Mucosa of rectum (tissue), 2 donors: ENCODE data around the gene ANKDD1B.
A peak's percentile ranks its signal among the peaks of the same experiment; 100 is the strongest.

Experiments used
- H3K27ac ChIP-seq, 2 donors: one replicate each; pipeline ENCODE4 v1.7.0; 2013; ENCODE audit warnings: inconsistent platforms in 2 of 2, low read depth in 2 of 2, low read length in 2 of 2
- H3K27me3 ChIP-seq, 2 donors: one replicate each; pipeline ENCODE4 v1.7.0; 2013; ENCODE audit warnings: low read length in 2 of 2; ENCODE audit not compliant: control insufficient read depth in 2 of 2, insufficient read depth in 2 of 2
- H3K36me3 ChIP-seq, 2 donors: one replicate each; pipeline ENCODE4 v1.7.0; 2013; ENCODE audit warnings: low read length in 2 of 2; ENCODE audit not compliant: control insufficient read depth in 2 of 2, insufficient read depth in 2 of 2
- H3K4me1 ChIP-seq, 2 donors: one replicate each; pipeline ENCODE4 v1.7.0; 2013; ENCODE audit warnings: low read length in 2 of 2, mild to moderate bottlenecking in 1 of 2; ENCODE audit not compliant: control insufficient read depth in 2 of 2, insufficient read depth in 2 of 2
- H3K4me3 ChIP-seq, 2 donors: one replicate each; pipeline ENCODE4 v1.7.0; 2013; ENCODE audit warnings: low read length in 2 of 2
- H3K9ac ChIP-seq, 2 donors: one replicate each; pipeline ENCODE4 v1.7.0; 2013; ENCODE audit warnings: low read length in 2 of 2, low read depth in 1 of 2, mild to moderate bottlenecking in 1 of 2
- H3K9me3 ChIP-seq, 2 donors: one replicate each; pipeline ENCODE4 v1.7.0; 2013; ENCODE audit warnings: low read length in 2 of 2; ENCODE audit not compliant: control insufficient read depth in 2 of 2
- donor health status: healthy.
- donor health status: Normal muscosa, but diverticular disease.

Gene ANKDD1B

GRCh38 chr5:75717082-75717922 lies 106.0 kb downstream of the ANKDD1B start, which contains the start of gene POC5:
Gene POC5 (minus strand): TSS chr5:75717437. CDS start chr5:75712937, 4,500 bp downstream.
- Histone ChIP-seq H3K36me3 (peaks cover 2 to 5% of the 10 kb centered on the region in 2 donors), H3K4me3 (peak within 1 kb of the TSS; percentile 99), H3K4me1 (peaks cover 4 to 11% of the 10 kb centered on the region in 2 donors), H3K9me3 (no peaks in the 10 kb centered on the region), H3K9ac (peak within 1 kb of the TSS; percentile 81 to 91), H3K27ac (peak within 1 kb of the TSS; percentile 88 to 91), H3K27me3 (no peaks in the 10 kb centered on the region)

- no peak overlapping the region for H3K4me3 ChIP-seq
- no peaks in the 10 kb centered on the region for H3K9me3 ChIP-seq
- H3K27ac ChIP-seq: no peak overlapping the region
- no peak overlapping the region for H3K9ac ChIP-seq
- no peaks in the 10 kb centered on the region for H3K36me3 ChIP-seq
- H3K27me3 ChIP-seq: no peaks in the 10 kb centered on the region
- peaks cover 4 to 11% of the 10 kb centered on the region in 2 donors for H3K4me1 ChIP-seq
Measured at GRCh38 chr5:75720882-75721281, 109.6 kb downstream of the ANKDD1B start.
